ENCODE data around the gene CCP110.

Gene CCP110

GRCh38 chr16:19523559-19524355 is at the start of gene CCP110:
Gene CCP110, plus strand, starts transcription at chr16:19523942. Its CDS starts 3,940 bp downstream, at chr16:19527882.
- peak; percentile 96 for DNase-seq (ENCODE audit: low spot score)

GRCh38 chr16:19474617-19475016 is 49.1 kb upstream of the CCP110 start:
- no peak for DNase-seq (ENCODE audit: low spot score)

- no peak for DNase-seq (ENCODE audit: low spot score)
These were observed 45.2 kb upstream of the CCP110 start for GRCh38 chr16:19478505-19478904.

GRCh38 chr16:19479302-19479721 is 44.4 kb upstream of the CCP110 start:
- DNase-seq (ENCODE audit: low spot score) = no peak

- no peak for DNase-seq (ENCODE audit: low spot score)
These were observed 42.4 kb upstream of the CCP110 start for GRCh38 chr16:19481296-19481695.

GRCh38 chr16:19481769-19482168 is 42.0 kb upstream of the CCP110 start:
- DNase-seq (ENCODE audit: low spot score) = no peak

GRCh38 chr16:19482291-19482690 is 41.5 kb upstream of the CCP110 start:
- DNase-seq (ENCODE audit: low spot score) = no peak

- no peak for DNase-seq (ENCODE audit: low spot score)
These were observed 39.6 kb upstream of the CCP110 start for GRCh38 chr16:19484096-19484495.

- no peak for DNase-seq (ENCODE audit: low spot score)
These were observed 38.1 kb upstream of the CCP110 start for GRCh38 chr16:19485611-19486010.

- no peak for DNase-seq (ENCODE audit: low spot score)
These were observed 37.7 kb upstream of the CCP110 start for GRCh38 chr16:19486051-19486450.

- DNase-seq (ENCODE audit: low spot score) = no peak
These were observed 36.9 kb upstream of the CCP110 start for GRCh38 chr16:19486750-19487325.

GRCh38 chr16:19488213-19488640 is 35.5 kb upstream of the CCP110 start:
- DNase-seq (ENCODE audit: low spot score) = no peak

- no peak for DNase-seq (ENCODE audit: low spot score)
These were observed 33.1 kb upstream of the CCP110 start for GRCh38 chr16:19490619-19491018.

GRCh38 chr16:19497176-19497575 is 26.6 kb upstream of the CCP110 start:
- no peak for DNase-seq (ENCODE audit: low spot score)

GRCh38 chr16:19499006-19499405 is 24.7 kb upstream of the CCP110 start:
- DNase-seq (ENCODE audit: low spot score) = no peak

- no peak for DNase-seq (ENCODE audit: low spot score)
These were observed 24.3 kb upstream of the CCP110 start for GRCh38 chr16:19499481-19499880.

- peak; percentile 74 for DNase-seq (ENCODE audit: low spot score)
These were observed 21.2 kb upstream of the CCP110 start for GRCh38 chr16:19502395-19503131.

- DNase-seq (ENCODE audit: low spot score) = no peak
These were observed 20.2 kb upstream of the CCP110 start for GRCh38 chr16:19503461-19504075.

GRCh38 chr16:19505600-19506303 is 18.0 kb upstream of the CCP110 start:
- no peak for DNase-seq (ENCODE audit: low spot score)

- DNase-seq (ENCODE audit: low spot score) = no peak
These were observed 16.8 kb upstream of the CCP110 start for GRCh38 chr16:19506965-19507364.

- no peak for DNase-seq (ENCODE audit: low spot score)
These were observed 15.9 kb upstream of the CCP110 start for GRCh38 chr16:19507867-19508266.

- DNase-seq (ENCODE audit: low spot score) = no peak
These were observed 11.4 kb upstream of the CCP110 start for GRCh38 chr16:19512297-19512696.

Measured in kidney tubule cell (primary cell).